SK-N-SH treated with all-trans-retinoic acid at 6 μM for 48 hours (cell line): ENCODE data around the gene BEX3.

Source experiments
- ZNF70 ChIP-seq: fragments of 450-650 bp; formaldehyde crosslinking; IDR thresholded peaks from 2 replicates; pipeline ENCODE4 v1.5.0; 2020; ENCODE audit warnings: mild to moderate bottlenecking, moderate library complexity
- TF ChIP-seq, protein P1 (sequence below): fragments of 250-450 bp; sonication (Bioruptor Pico); IDR thresholded peaks from 2 replicates; pipeline ENCODE4 v1.5.1; 2020; ENCODE audit warnings: low read depth, mild to moderate bottlenecking, moderate library complexity

DNA sequence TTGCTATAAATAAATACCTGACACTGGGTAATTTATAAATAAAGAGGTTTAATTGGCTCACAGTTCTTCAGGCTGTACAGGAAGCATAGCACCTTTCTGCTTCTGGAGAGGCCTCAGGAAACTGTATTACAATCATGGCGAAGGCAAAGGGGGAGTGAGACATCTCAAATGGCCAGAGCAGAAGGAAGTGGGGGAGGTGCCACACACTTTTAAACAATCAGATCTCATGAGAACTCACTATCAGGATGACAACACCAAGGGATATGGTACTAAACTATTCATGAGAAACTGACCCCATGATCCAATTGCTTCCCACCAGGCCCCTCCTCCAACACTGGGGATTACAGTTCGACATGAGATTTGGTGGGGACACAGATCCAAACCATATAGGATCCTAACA lies 31.7 kb upstream of the BEX3 start:
- TF ChIP-seq, protein P1, sequence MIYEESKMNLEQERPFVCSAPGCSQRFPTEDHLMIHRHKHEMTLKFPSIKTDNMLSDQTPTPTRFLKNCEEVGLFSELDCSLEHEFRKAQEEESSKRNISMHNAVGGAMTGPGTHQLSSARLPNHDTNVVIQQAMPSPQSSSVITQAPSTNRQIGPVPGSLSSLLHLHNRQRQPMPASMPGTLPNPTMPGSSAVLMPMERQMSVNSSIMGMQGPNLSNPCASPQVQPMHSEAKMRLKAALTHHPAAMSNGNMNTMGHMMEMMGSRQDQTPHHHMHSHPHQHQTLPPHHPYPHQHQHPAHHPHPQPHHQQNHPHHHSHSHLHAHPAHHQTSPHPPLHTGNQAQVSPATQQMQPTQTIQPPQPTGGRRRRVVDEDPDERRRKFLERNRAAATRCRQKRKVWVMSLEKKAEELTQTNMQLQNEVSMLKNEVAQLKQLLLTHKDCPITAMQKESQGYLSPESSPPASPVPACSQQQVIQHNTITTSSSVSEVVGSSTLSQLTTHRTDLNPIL (CRISPR knock-in tag) = no peak
- TF ChIP-seq ZNF70 (CRISPR knock-in tag) = no peak
